Panc1 (cell line): Measurements from ENCODE around the gene TMEM120B. TPM values are rescaled to one million over a fixed set of nuclear protein-coding genes. Genes with fewer than 3 reads are reported as not detected.
A peak's percentile ranks its signal among the peaks of the same experiment; 100 is the strongest.

Experiments used
- ATAC-seq: fragments of 200-7000 bp; cut with Tn5 transposase; 2 replicates; pipeline ENCODE4 v1.9.1; 2020; ENCODE audit warnings: mild to moderate bottlenecking, moderate library complexity
- BruUV-seq: library from RNA; stranded (reverse); fragments of 400-500 nt; replicated peaks from 2 replicates; lab custom pipeline; 2021; lab: Mats Ljungman, UMichigan
- CTCF ChIA-PET: fragments of 300-600 bp; sonication (Branson Sonifier 250); formaldehyde crosslinking; loops from one replicate; lab custom pipeline; 2022; ENCODE audit warnings: antibody characterized with exemption; lab: Charles Lee
- POLR2A ChIA-PET: fragments of 300-600 bp; sonication (Branson Sonifier 250); formaldehyde crosslinking; loops from one replicate; lab custom pipeline; 2022; ENCODE audit warnings: antibody characterized with exemption; lab: Charles Lee
- DNase-seq: peaks from one replicate; pipeline ENCODE4 v3.0.0-alpha.2; 2010; ENCODE audit warnings: low read depth, low spot score
- H3K27ac ChIP-seq: 2 replicates; pipeline ENCODE4 v1.5.1; 2011; ENCODE audit warnings: mild to moderate bottlenecking, low read length, inconsistent platforms
- H3K27me3 ChIP-seq: fragments of 200-500 bp; sonication (Bioruptor generic); 2 replicates; pipeline ENCODE4 v1.6.0; 2014; ENCODE audit warnings: low read length, inconsistent platforms; ENCODE audit not compliant: control insufficient read depth, insufficient read depth
- H3K36me3 ChIP-seq: fragments of 200-500 bp; sonication (Bioruptor generic); 2 replicates; pipeline ENCODE4 v1.5.1; 2014; ENCODE audit warnings: inconsistent platforms, mild to moderate bottlenecking, low read length, moderate library complexity; ENCODE audit not compliant: control insufficient read depth, insufficient read depth
- H3K4me1 ChIP-seq: 2 replicates; pipeline ENCODE4 v1.5.1; 2011; ENCODE audit warnings: inconsistent platforms, mild to moderate bottlenecking, low read length, moderate library complexity; ENCODE audit not compliant: control insufficient read depth, insufficient read depth
- H3K4me3 ChIP-seq, 2 experiments: 2 replicates each; pipeline ENCODE4 v1.5.1; 2011 to 2012; ENCODE audit warnings: low read depth in 2 of 2, low read length in 2 of 2, mild to moderate bottlenecking in 2 of 2, inconsistent platforms in 1 of 2, moderate library complexity in 1 of 2
- H3K9me3 ChIP-seq: fragments of 200-500 bp; sonication (Bioruptor generic); 2 replicates; pipeline ENCODE4 v1.5.1; 2014; ENCODE audit warnings: low read depth, mild to moderate bottlenecking, inconsistent platforms, low read length, moderate library complexity; ENCODE audit not compliant: control insufficient read depth, insufficient read depth
- CTCF ChIP-seq: fragments of 450-650 bp; IDR thresholded peaks from 2 replicates; pipeline ENCODE4 v1.5.1; 2017; ENCODE audit warnings: mild to moderate bottlenecking
- POLR2AphosphoS5 ChIP-seq: IDR thresholded peaks from 2 replicates; pipeline ENCODE4 v1.6.1; 2012; ENCODE audit warnings: mild to moderate bottlenecking, low read depth, low read length, moderate library complexity
- REST ChIP-seq, 2 experiments: IDR thresholded peaks; 2 replicates each; pipeline ENCODE4 v1.6.1; 2011 to 2012; ENCODE audit warnings: low read depth in 2 of 2, control low read depth in 1 of 2, low read length in 1 of 2, mild to moderate bottlenecking in 1 of 2, moderate library complexity in 1 of 2; ENCODE audit not compliant: insufficient read depth in 1 of 2
- SIN3A ChIP-seq: IDR thresholded peaks from 2 replicates; pipeline ENCODE4 v1.6.1; 2012; ENCODE audit warnings: low read depth, mild to moderate bottlenecking, low read length, moderate library complexity, borderline replicate concordance; ENCODE audit not compliant: insufficient read depth
- TCF7L2 ChIP-seq: IDR thresholded peaks from 2 replicates; pipeline ENCODE4 v1.6.1; 2011; ENCODE audit warnings: mild to moderate bottlenecking, low read depth, low read length, inconsistent platforms
- in situ Hi-C: cut with HindIII; loops from 2 replicates; pipeline ENCODE4 v1.10.0; 2016; ENCODE audit warnings: low sequenced_read_pairs, low pct_unique_long_range_greater_than_20kb
- intact Hi-C: fragments of 100-400 bp; cut with micrococcal nuclease; formaldehyde crosslinking; loops from one replicate; pipeline ENCODE4 v1.10.0; 2022; ENCODE audit not compliant: unreplicated experiment
- total RNA-seq: library from RNA; stranded (reverse); gene quantifications from one replicate; pipeline ENCODE4 v1.2.1, GENCODE V29; 2021; ENCODE audit not compliant: unreplicated experiment

The TMEM120B gene
- total RNA-seq, 1 experiment from 2014 or later = 22.3 TPM

- in situ Hi-C loops (no loop called here), intact Hi-C loops (no loop called here)
- Histone ChIP-seq H3K4me1 (peaks cover 7% of the 10 kb centered on the region), H3K27me3 (no peaks in the 10 kb centered on the region), H3K36me3 (no peaks in the 10 kb centered on the region), H3K4me3 (no peak overlapping the region), H3K9me3 (no peaks in the 10 kb centered on the region), H3K27ac (no peak overlapping the region)
- ChIA-PET CTCF (no interaction called here), POLR2A (interaction anchor here (0.6 kb wide), 1 partner anchor 41 kb away, joined by 3 read pairs; no protein-coding TSS in a partner anchor)
- no TSS peak for BruUV-seq
- TF ChIP-seq REST (IDR thresholded peaks at IDR 0.05; ENCODE audit: insufficient read depth in 1 of 2, low read depth in 2 of 2, low read length in 1 of 2) = no peak
- TF ChIP-seq TCF7L2 = no peak
- TF ChIP-seq POLR2AphosphoS5 = no peak
- TF ChIP-seq CTCF = no peak
- no peak for TF ChIP-seq SIN3A
- DNase-seq (no peak), ATAC-seq (peak; percentile 42; the same call in 1 of the 2 replicates)
These were observed 36.7 kb downstream of the TMEM120B start for GRCh38 chr12:121749267-121749666.

- H3K27ac ChIP-seq = no peak overlapping the region
- no peaks in the 10 kb centered on the region for H3K27me3 ChIP-seq
- no peaks in the 10 kb centered on the region for H3K36me3 ChIP-seq
- ChIA-PET POLR2A (no interaction called here), CTCF (no interaction called here)
- no TSS peak for BruUV-seq
- TF ChIP-seq TCF7L2 = no peak
- no peak for TF ChIP-seq CTCF
- no peak for TF ChIP-seq POLR2AphosphoS5
- no peak for TF ChIP-seq REST (IDR thresholded peaks at IDR 0.05; ENCODE audit: insufficient read depth in 1 of 2, low read depth in 2 of 2, low read length in 1 of 2)
- TF ChIP-seq SIN3A = no peak
- in situ Hi-C loops = no loop called here
- DNase-seq (no peak), ATAC-seq (no peak)
- peaks cover 7% of the 10 kb centered on the region for H3K4me1 ChIP-seq
- no peak overlapping the region for H3K4me3 ChIP-seq
- intact Hi-C loops = no loop called here
- no peaks in the 10 kb centered on the region for H3K9me3 ChIP-seq
These were observed 38.0 kb downstream of the TMEM120B start for GRCh38 chr12:121750507-121750955.
